AG09309 (cell line): ENCODE results near the gene BCKDHA.

Source experiments
- DNase-seq: peaks from one replicate; pipeline ENCODE4 v3.0.0-alpha.2; 2010; ENCODE audit warnings: low read depth
- H3K4me3 ChIP-seq: 2 replicates; pipeline ENCODE4 v1.5.1; 2011; ENCODE audit warnings: mild to moderate bottlenecking, low read depth, low read length, moderate library complexity; ENCODE audit not compliant: control insufficient read depth
- TF ChIP-seq, protein P1 (sequence below): IDR thresholded peaks from 2 replicates; pipeline ENCODE4 v1.5.1; 2011; ENCODE audit warnings: mild to moderate bottlenecking, low read depth, low read length, inconsistent platforms; ENCODE audit not compliant: insufficient read depth, control insufficient read depth; ENCODE audit errors: missing control alignments

BCKDHA gene

DNA sequence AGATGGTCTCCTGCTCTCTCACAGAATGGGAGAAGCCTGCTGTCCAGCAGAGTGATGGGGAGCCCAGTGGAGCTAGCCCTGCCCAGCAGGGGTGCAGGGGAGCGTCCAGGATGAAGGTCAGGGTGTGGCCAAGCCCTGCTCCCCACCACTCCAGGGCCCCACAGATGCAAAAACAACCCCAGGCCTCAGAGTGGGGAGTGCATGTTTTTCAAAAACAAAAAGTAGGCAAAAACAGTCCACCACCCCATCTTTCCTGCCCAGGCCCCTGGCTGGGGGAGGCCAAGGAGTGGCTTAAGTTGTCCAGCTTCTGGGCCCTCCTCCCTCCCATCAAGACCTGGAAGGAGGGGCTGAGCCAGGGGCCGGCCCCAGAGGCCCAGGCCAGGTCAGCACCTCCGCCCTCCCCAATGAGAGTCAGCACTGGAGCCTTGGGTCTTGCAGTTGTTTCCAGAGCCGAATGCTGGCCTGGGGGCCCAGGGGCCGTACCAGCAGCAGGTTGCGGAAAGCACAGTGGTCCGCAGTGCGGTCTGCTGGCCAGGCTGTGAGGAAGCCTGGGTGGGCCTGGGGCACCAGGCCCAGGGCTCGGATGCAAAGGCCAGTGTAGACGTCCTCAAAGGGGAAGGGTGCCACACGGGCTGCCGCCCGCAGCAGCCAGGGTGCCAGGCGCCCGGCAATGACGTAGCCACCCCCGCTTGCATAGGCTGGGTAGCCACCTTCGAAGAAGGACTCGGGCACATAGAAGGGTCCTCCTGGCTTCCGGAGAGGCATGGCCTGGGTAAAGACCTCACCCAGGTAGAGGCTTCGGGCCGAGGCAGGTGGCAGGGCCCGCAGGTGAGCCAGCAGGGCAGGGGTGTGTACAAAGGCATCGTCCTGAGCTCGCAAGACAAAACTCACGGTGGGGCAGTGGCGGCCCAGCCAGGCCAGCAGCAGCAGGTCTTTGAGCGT, 27.8 kb downstream of the BCKDHA start:
- no peak for DNase-seq
- no peak overlapping the region for H3K4me3 ChIP-seq
- TF ChIP-seq, protein P1, sequence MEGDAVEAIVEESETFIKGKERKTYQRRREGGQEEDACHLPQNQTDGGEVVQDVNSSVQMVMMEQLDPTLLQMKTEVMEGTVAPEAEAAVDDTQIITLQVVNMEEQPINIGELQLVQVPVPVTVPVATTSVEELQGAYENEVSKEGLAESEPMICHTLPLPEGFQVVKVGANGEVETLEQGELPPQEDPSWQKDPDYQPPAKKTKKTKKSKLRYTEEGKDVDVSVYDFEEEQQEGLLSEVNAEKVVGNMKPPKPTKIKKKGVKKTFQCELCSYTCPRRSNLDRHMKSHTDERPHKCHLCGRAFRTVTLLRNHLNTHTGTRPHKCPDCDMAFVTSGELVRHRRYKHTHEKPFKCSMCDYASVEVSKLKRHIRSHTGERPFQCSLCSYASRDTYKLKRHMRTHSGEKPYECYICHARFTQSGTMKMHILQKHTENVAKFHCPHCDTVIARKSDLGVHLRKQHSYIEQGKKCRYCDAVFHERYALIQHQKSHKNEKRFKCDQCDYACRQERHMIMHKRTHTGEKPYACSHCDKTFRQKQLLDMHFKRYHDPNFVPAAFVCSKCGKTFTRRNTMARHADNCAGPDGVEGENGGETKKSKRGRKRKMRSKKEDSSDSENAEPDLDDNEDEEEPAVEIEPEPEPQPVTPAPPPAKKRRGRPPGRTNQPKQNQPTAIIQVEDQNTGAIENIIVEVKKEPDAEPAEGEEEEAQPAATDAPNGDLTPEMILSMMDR = no peak

DNA sequence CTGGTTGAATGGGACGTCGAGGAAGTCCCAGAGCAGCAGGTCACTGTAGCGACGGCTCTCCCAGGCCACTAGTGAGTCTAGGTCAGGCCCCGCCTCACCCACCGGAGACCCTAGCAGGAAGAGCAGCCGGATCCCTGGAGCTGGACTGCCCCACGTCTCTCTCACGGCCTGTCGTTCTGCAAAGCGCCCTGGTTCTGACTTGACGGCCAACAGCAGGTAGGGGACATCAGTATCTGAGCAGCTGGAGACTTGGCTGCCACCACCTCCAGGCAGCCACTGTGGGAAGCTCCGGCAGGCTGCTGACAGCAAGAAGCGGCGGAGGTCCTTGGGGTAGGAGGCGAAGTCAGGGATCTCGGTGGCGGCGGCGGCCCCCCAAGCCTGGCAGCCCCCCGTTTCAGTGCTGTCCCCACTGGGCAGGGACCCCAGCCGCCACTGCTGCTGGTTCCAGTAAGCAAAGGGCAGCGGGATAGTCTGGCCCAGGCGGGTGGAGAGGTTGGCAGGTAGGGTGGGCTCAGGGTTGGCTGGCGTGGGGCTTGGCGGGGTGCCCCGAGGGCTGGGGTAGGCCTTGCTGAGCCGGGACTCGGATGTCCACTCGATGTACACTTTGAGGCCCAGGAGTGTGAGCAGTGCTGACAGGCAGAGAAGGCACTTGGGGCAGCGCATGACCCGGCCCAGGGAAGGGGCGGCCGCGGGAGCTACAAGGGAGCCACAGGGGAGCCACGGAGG, 28.7 kb downstream of the BCKDHA start:
- TF ChIP-seq, protein P1 = no peak
- no peak for DNase-seq
- peak overlapping the region; percentile 52 for H3K4me3 ChIP-seq

DNA sequence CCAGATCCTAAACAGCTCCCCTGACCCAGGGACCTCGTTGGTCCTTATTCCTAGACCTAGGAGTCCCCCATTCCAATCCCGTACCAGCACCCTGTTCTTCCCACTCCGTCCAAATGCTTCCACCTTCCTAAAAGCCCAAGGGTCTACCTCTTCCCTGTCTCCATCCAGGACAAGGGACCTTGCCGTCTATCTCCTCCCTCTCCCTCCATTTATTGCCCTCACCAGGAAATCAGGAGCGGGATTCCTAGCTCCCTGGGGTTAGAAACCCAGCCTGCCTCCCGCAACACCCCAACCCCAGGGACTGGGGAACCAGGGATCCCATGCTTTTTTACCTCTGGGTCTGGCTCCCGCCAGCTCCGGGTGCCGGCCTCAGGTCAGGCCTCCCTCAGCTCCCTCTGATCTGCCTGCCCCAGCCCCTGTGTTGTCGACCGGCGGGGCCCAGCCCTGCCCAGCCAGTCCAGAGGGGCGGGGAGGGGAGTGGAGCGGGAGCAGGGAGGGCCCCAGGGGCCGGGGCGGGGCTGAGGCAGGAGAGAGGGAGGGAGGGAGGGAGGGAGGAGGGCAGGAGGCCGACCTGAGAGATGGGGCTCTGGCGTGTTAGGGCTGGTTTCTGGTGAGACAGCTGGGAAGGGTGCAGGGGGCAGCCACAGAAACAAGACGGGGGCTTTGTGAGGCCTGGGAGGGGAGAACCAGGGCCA, 29.5 kb downstream of the BCKDHA start, which contains the start of gene B3GNT8:
Gene B3GNT8, minus strand, starts transcription at position 423 of the 695 bp plus-strand sequence. CDS start 596 bp downstream, outside the sequence.
- no peak for DNase-seq
- TF ChIP-seq, protein P1 = no peak
- peak within 1 kb of the TSS; percentile 52 for H3K4me3 ChIP-seq

DNA sequence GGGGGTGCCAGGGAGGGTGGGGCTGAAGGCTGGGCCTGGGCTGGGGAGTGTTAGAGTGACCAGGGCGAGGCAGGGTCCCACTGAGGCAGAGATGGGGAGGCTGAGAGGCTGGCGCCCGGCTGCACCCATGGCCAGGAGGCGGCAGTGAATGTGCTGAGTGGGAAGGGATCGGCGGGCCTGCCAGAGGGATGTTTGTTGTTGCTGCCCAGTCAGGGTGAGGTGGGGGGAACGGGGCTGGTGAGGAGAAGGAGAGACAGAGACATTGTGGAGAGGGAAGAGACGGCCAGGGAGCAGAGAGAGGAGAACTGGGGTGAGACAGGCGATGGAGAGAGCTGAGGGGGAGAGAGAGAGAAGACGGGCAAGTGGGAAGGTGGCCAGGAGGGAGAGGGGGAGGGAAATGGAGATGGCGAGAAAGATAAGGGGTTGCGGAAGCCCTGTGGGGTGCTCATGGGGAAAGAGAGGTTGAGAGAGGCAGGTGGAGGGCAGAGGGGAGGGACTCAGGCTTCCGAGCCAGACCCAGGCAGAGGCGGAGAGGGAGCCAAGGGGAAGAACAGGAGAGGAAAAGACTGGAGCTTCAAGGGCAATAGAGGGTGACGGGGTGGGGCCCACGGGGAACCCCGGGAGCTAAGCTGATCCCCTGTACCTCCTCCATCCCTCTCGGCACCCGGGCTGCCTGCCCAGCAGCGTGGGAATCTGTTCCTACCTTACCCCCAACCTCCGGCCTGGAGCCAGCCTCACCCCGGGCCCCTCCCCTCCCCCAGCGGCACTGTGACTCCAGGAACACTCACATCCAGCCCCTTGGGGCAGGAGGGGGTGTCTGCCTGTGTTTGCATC, 30.2 kb downstream of the BCKDHA start:
- peak overlapping the region; percentile 52 for H3K4me3 ChIP-seq
- TF ChIP-seq, protein P1 = no peak
- DNase-seq = no peak

DNA sequence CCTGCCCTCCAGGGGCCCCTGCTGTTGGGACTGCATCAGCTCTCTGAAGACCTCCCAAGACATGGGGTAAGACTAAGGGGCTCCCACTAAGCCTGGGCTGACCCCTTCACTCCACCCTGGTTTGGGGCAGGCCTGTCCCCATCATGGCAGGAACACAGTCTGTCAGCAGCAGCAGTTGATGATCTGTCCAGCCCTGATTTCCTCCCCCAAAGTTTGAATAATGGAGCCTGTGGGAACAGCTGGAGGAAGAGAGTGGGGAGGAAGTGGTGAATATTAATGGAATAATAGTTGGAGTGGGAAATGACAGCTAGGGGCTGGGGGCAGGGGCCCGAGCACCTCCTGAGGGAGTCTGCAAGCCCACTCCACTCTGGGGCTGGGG, 30.9 kb downstream of the BCKDHA start:
- DNase-seq = no peak
- TF ChIP-seq, protein P1 = no peak
- H3K4me3 ChIP-seq = no peak overlapping the region
